Measurements from ENCODE around the gene PTPRA.

DNA sequence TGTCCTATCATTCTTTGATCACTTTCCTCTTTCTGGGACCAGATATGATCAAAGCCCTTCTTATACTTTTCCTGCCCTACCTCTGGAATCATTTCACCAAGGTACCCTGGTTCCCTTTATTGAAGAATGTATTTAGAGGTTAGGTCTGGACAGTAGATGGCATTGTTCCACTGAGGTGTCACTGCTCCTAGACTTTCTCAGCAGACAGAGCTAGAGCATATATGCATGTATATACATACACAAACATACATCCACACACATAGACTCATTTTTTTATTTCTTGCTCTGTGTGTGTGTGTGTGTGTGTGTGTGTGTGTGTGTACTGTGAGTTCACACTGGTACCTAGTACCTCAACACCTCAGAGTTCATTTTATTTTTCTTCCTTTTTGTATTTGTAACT lies 40.9 kb downstream of the PTPRA start:
- no peak for TF ChIP-seq MYNN (CRISPR knock-in tag; IDR thresholded peaks at IDR 0.05; ENCODE audit: low read depth)
- TF ChIP-seq, protein P1, sequence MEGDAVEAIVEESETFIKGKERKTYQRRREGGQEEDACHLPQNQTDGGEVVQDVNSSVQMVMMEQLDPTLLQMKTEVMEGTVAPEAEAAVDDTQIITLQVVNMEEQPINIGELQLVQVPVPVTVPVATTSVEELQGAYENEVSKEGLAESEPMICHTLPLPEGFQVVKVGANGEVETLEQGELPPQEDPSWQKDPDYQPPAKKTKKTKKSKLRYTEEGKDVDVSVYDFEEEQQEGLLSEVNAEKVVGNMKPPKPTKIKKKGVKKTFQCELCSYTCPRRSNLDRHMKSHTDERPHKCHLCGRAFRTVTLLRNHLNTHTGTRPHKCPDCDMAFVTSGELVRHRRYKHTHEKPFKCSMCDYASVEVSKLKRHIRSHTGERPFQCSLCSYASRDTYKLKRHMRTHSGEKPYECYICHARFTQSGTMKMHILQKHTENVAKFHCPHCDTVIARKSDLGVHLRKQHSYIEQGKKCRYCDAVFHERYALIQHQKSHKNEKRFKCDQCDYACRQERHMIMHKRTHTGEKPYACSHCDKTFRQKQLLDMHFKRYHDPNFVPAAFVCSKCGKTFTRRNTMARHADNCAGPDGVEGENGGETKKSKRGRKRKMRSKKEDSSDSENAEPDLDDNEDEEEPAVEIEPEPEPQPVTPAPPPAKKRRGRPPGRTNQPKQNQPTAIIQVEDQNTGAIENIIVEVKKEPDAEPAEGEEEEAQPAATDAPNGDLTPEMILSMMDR (CRISPR knock-in tag; IDR thresholded peaks at IDR 0.05), result peak; percentile 93
- TF ChIP-seq ETV5 (CRISPR knock-in tag; IDR thresholded peaks at IDR 0.05; ENCODE audit: borderline replicate concordance), result no peak
- TF ChIP-seq, protein P2, sequence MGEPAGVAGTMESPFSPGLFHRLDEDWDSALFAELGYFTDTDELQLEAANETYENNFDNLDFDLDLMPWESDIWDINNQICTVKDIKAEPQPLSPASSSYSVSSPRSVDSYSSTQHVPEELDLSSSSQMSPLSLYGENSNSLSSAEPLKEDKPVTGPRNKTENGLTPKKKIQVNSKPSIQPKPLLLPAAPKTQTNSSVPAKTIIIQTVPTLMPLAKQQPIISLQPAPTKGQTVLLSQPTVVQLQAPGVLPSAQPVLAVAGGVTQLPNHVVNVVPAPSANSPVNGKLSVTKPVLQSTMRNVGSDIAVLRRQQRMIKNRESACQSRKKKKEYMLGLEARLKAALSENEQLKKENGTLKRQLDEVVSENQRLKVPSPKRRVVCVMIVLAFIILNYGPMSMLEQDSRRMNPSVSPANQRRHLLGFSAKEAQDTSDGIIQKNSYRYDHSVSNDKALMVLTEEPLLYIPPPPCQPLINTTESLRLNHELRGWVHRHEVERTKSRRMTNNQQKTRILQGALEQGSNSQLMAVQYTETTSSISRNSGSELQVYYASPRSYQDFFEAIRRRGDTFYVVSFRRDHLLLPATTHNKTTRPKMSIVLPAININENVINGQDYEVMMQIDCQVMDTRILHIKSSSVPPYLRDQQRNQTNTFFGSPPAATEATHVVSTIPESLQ (CRISPR knock-in tag; conservative IDR thresholded peaks at IDR 0.05), result no peak
- TF ChIP-seq, protein P3, sequence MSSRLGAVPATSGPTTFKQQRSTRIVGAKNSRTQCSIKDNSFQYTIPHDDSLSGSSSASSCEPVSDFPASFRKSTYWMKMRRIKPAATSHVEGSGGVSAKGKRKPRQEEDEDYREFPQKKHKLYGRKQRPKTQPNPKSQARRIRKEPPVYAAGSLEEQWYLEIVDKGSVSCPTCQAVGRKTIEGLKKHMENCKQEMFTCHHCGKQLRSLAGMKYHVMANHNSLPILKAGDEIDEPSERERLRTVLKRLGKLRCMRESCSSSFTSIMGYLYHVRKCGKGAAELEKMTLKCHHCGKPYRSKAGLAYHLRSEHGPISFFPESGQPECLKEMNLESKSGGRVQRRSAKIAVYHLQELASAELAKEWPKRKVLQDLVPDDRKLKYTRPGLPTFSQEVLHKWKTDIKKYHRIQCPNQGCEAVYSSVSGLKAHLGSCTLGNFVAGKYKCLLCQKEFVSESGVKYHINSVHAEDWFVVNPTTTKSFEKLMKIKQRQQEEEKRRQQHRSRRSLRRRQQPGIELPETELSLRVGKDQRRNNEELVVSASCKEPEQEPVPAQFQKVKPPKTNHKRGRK (CRISPR knock-in tag; IDR thresholded peaks at IDR 0.05), result no peak
